Dendritic cell treated with granulocyte-macrophage colony-stimulating factor and Interleukin-4, amounts not matched to agents 40 ng/mL and 50 ng/mL, for 4 days (primary cell): ENCODE results near the gene ABCG4.
A peak's percentile ranks its signal among the peaks of the same experiment; 100 is the strongest.
"Not testable (repeated sequence)": the region's sequence is repeated elsewhere in the genome, so short reads cannot be mapped to it uniquely, and the experiment has no call there.

Experiments
- H3K27ac Mint-ChIP-seq: one replicate; pipeline ENCODE4 v1.8.0; 2022; ENCODE audit warnings: mild to moderate bottlenecking, mixed read lengths
- H3K27me3 Mint-ChIP-seq: one replicate; pipeline ENCODE4 v1.8.0; 2022; ENCODE audit warnings: mild to moderate bottlenecking, mixed read lengths
- H3K36me3 Mint-ChIP-seq: one replicate; pipeline ENCODE4 v1.8.0; 2022; ENCODE audit warnings: low read depth, mixed read lengths
- H3K4me1 Mint-ChIP-seq: one replicate; pipeline ENCODE4 v1.8.0; 2022; ENCODE audit warnings: low read depth, mixed read lengths
- H3K4me3 Mint-ChIP-seq: one replicate; pipeline ENCODE4 v1.8.0; 2022; ENCODE audit warnings: mild to moderate bottlenecking, moderate library complexity, mixed read lengths
- H3K9me3 Mint-ChIP-seq: one replicate; pipeline ENCODE4 v1.8.0; 2022; ENCODE audit warnings: mixed read lengths
- intact Hi-C: fragments of 100-400 bp; cut with micrococcal nuclease; formaldehyde crosslinking; loops from one replicate; pipeline ENCODE4 v1.15.0; 2022

The ABCG4 gene

DNA sequence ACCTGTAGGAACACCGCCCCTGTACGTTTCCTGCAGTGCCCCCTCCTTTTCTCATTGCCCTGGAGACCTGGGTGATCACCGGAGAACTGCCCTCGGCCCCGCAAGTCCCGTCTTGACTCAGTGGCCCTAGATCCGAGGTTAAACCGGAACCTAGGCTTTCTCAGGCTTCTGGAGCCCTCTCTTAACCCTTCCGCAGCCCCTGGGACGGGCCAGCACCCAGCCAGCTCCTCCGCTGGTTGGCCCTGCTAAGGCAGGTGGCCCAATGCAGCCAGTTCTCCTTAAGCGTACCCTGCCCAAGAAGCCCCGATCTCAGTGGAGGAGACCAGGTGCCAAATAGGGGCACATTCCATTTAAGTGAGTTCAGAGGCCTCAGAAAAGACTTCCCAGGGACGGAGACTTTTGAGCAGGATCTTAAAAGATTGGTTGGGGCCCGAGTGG, 20.4 kb downstream of the ABCG4 start:
- H3K36me3 Mint-ChIP-seq = peaks cover 12% of the 10 kb centered on the region
- intact Hi-C loops = loop anchor here (2.0 kb wide), 1 partner anchor 28 kb away; no protein-coding TSS in a partner anchor

DNA sequence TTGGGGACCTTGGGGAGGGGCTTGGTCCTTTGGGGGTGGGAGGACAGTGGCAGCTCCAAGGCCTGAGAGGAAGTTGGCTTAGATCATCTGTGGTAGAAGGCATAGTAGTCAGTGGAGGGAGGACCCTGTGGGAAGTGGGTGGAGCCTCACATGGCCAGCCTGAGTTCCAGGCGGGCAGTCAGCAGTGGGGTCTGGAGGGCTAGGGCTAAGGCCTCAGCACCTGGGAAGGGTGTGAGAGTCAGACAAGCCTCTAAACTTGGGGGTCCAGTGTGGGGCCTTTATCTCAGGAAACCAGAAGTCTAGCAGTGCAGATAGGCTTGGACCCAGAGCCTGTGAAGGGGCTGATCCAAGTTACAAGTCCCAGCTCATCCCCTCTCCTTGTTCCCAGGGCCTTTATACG, 23.7 kb downstream of the ABCG4 start:
- Mint-ChIP-seq H3K4me3 (no peak overlapping the region), H3K36me3 (peaks cover 30% of the 10 kb centered on the region), H3K27me3 (no peaks in the 10 kb centered on the region), H3K4me1 (peaks cover 40% of the 10 kb centered on the region), H3K9me3 (no peaks in the 10 kb centered on the region), H3K27ac (peak overlapping the region; percentile 72)
- intact Hi-C loops = no loop called here

More for the DNA sequence above, 20.4 kb downstream of the ABCG4 start:
- peak overlapping the region; percentile 88 for H3K4me3 Mint-ChIP-seq
- no peaks in the 10 kb centered on the region for H3K27me3 Mint-ChIP-seq
- peaks cover 35% of the 10 kb centered on the region for H3K4me1 Mint-ChIP-seq
- no peaks in the 10 kb centered on the region for H3K9me3 Mint-ChIP-seq
- H3K27ac Mint-ChIP-seq = peak overlapping the region; percentile 88

DNA sequence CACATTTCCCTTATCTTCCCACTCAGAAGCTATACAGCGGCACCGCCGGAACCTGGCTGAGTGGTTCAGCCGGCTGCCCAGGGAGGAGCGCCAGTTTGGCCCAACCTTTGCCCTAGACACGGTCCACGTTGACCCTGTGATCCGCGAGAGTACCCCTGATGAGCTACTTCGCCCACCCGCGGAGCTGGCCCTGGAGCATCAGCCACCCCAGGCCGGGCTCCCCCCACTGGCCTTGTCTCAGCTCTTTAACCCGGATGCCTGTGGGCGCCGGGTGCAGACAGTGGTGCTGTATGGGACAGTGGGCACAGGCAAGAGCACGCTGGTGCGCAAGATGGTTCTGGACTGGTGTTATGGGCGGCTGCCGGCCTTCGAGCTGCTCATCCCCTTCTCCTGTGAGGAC, 24.6 kb downstream of the ABCG4 start:
- Mint-ChIP-seq H3K4me3 (no peak overlapping the region), H3K36me3 (peaks cover 34% of the 10 kb centered on the region), H3K27me3 (no peaks in the 10 kb centered on the region), H3K27ac (no peak overlapping the region), H3K4me1 (peaks cover 39% of the 10 kb centered on the region), H3K9me3 (no peaks in the 10 kb centered on the region)
- intact Hi-C loops = no loop called here

DNA sequence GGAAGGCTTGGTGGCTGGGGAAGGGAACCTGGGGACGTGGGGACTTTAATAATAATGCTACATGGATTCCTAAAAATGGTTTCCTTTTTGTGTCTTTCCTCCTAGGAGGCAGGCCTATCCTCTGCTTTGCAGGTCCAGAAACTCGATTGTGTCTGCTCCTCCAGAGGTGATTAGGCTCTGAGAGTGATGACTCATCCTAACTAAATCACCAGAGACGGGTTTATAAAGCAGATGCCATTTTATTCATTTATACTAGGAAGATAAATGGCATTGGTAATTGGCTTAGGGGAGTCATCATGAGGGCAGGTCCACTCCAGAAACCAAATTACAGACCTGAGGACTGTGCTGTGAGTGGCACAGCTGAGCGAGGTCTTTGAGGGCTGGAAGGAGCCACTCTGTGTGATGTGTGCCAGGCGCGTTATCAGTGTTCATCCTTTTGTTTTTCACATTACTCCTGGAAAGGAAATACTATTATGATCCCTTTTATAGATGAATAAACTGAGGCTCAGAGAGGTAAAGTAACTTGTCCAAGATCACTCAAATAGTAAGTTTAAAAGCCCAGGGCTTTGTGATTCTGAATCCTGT, 26.7 kb downstream of the ABCG4 start:
- H3K4me3 Mint-ChIP-seq = no peak overlapping the region
- H3K27me3 Mint-ChIP-seq = no peaks in the 10 kb centered on the region
- H3K9me3 Mint-ChIP-seq = no peaks in the 10 kb centered on the region
- peaks cover 48% of the 10 kb centered on the region for H3K36me3 Mint-ChIP-seq
- intact Hi-C loops = no loop called here
- H3K27ac Mint-ChIP-seq = no peak overlapping the region
- H3K4me1 Mint-ChIP-seq = peaks cover 30% of the 10 kb centered on the region

DNA sequence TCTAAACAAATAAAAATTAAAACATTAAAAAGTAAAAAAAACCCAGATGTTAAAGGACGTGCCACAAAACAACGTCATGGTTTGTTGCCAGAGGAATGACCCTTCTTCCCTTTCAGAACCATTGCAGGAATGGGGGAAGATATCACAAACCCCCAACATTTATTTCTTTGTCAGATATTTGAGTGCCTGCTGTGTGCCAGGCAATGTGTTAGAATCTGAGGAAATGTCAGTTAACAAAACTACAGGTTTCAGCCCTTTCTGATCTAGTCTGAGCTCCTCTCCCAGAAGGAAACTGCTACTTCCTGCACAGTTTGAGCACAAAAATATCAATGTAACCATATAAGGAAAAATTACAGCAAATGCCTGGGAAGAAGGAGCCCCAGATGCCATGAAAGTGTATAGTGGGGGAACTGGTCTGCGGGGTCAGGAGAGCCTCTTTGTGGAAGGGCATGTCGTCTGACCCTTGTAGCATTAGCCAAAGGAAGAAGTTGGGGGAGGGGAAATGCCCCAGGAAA, 29.4 kb downstream of the ABCG4 start:
- intact Hi-C loops = no loop called here
- peaks cover 64% of the 10 kb centered on the region for H3K36me3 Mint-ChIP-seq
- H3K27ac Mint-ChIP-seq = no peak overlapping the region

DNA sequence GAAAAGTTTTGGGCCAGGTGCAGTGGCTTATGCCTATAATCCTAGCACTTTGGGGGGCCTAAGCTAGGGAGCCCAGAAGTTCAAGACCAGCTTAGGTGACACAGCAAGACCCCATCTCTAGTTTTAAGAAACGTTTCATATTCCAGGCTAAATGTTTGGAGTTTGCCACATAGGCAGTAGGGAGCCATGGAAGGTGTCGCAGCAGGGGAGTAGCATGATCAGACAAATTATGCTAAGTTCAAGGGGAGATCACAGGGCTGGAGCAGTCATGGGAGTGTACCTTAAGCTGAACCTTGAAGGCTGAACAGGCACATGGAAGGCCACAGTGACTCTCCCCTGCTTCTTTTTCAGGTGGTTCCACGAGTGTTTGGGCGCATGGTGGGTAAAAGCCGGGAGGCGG, 30.5 kb downstream of the ABCG4 start:
- Mint-ChIP-seq H3K9me3 (no peaks in the 10 kb centered on the region), H3K4me1 (peaks cover 26% of the 10 kb centered on the region), H3K4me3 (no peak overlapping the region), H3K27me3 (no peaks in the 10 kb centered on the region), H3K27ac (no peak overlapping the region), H3K36me3 (peaks cover 64% of the 10 kb centered on the region)
- intact Hi-C loops = no loop called here

More for the DNA sequence above, 29.4 kb downstream of the ABCG4 start:
- H3K27me3 Mint-ChIP-seq = no peaks in the 10 kb centered on the region
- H3K4me3 Mint-ChIP-seq = no peak overlapping the region
- H3K4me1 Mint-ChIP-seq = peaks cover 29% of the 10 kb centered on the region
- no peaks in the 10 kb centered on the region for H3K9me3 Mint-ChIP-seq

DNA sequence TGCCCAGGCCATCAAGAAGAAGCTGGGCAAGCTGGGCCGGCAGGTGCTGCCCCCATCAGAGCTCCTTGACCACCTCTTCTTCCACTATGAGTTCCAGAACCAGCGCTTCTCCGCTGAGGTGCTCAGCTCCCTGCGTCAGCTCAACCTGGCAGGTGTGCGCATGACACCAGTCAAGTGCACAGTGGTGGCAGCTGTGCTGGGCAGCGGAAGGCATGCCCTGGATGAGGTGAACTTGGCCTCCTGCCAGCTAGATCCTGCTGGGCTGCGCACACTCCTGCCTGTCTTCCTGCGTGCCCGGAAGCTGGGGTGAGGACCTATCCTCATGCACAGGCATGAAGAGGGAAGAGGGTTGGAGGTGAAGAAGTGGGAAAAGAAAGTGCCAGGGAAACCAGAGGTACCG, 31.1 kb downstream of the ABCG4 start:
- Mint-ChIP-seq H3K4me3 (no peak overlapping the region), H3K27ac (no peak overlapping the region), H3K36me3 (peaks cover 58% of the 10 kb centered on the region), H3K27me3 (no peaks in the 10 kb centered on the region), H3K9me3 (no peaks in the 10 kb centered on the region), H3K4me1 (peaks cover 24% of the 10 kb centered on the region)
- intact Hi-C loops = no loop called here

DNA sequence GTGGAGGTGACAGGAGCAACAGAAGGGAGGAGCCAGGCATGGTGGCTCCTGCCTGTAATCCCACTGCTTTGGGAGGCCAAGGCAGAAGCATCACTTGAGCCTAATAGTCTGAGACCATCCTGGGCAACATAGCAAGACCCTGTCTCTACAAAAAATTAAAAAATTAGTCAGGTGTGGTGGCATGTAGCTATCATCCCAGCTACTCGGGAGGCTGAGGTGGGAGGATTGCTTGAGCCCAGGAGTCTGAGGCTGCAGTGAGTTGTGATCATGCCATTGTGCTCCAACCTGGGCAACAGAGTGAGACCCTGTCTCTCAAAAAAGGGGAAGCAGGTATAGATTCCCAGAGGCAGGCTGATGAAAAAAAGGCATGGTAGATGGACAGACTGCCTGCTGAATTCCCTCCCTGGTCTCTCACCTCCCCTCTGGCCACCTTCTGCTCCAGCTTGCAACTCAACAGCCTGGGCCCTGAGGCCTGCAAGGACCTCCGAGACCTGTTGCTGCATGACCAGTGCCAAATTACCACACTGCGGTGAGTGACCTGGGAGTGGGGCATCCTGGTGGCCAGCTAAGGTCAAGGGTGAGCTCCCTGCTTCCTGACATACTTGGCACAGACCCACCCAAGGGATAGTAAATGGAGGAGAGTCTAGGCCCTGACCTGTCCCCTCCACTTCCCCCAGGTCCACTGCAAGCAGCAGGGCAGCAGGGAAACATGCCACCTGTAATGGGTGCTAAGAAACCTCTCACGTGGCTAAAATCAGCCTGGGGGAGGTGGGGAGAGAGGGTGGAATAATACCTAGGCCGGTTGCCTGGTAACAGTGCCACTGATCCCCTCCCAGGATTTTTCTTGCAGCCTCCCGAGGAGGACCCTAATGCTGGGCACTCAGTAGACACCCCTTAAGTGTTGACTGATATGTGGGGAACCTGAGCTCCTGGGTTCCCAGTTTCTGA, 32.2 kb downstream of the ABCG4 start:
- H3K4me1 Mint-ChIP-seq = peaks cover 20% of the 10 kb centered on the region
- peaks cover under 1% of the 10 kb centered on the region for H3K27me3 Mint-ChIP-seq
- H3K27ac Mint-ChIP-seq = no peak overlapping the region
- intact Hi-C loops = no loop called here
- peaks cover 51% of the 10 kb centered on the region for H3K36me3 Mint-ChIP-seq
- H3K9me3 Mint-ChIP-seq = no peaks in the 10 kb centered on the region
- no peak overlapping the region for H3K4me3 Mint-ChIP-seq

DNA sequence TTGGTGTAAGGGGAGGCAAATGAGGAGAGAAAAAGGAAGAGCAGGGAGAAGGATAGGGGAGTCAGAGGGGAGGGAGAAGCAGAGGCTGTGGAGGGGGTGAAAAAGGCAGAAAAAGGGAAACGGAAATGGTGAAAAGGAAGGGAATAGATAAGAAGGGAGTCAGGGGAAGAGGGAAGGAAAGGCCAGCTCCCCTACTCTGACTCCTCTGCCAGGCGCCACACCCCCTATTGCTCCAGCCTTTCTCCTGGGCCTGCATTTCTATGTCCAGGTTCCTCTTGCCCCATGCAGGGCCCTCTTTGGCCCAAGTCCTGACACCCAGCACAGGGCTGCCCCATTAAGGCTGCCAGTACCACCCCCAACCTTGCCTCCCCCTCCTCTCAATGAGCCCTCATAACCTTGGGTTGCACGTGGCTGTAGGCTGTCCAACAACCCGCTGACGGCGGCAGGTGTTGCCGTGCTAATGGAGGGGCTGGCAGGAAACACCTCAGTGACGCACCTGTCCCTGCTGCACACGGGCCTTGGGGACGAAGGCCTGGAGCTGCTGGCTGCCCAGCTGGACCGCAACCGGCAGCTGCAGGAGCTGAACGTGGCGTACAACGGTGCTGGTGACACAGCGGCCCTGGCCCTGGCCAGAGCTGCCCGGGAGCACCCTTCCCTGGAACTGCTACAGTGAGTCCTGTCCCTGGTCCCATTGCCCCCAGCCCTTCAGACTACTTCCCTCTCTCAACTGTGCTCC, 33.0 kb downstream of the ABCG4 start:
- Mint-ChIP-seq H3K36me3 (peaks cover 51% of the 10 kb centered on the region), H3K27me3 (peaks cover 3% of the 10 kb centered on the region), H3K27ac (no peak overlapping the region), H3K4me1 (peaks cover 20% of the 10 kb centered on the region), H3K9me3 (no peaks in the 10 kb centered on the region), H3K4me3 (no peak overlapping the region)
- intact Hi-C loops = no loop called here

DNA sequence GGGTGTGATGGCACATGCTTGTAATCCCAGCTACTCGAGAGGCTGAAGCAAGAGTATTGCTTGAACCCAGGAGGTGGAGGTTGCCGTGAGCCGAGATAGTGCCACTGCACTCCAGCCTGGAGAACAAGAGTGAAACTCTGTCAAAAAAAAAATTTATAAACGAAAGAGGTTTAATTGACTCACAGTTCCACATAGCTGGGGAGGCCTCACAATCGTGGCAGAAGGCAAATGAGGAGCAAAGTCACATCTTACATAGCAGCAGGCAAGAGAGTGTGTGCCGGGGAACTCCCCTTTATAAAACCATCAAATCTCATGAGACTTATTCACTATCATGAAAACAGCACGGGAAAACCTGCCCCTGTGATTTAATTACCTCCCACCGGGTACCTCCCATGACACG, 35.5 kb downstream of the ABCG4 start:
- Mint-ChIP-seq H3K4me1 (peaks cover 13% of the 10 kb centered on the region), H3K36me3 (peaks cover 40% of the 10 kb centered on the region)
- H3K27ac Mint-ChIP-seq, H3K4me3 Mint-ChIP-seq, intact Hi-C loops, H3K27me3 Mint-ChIP-seq, H3K9me3 Mint-ChIP-seq: not testable (repeated sequence)

DNA sequence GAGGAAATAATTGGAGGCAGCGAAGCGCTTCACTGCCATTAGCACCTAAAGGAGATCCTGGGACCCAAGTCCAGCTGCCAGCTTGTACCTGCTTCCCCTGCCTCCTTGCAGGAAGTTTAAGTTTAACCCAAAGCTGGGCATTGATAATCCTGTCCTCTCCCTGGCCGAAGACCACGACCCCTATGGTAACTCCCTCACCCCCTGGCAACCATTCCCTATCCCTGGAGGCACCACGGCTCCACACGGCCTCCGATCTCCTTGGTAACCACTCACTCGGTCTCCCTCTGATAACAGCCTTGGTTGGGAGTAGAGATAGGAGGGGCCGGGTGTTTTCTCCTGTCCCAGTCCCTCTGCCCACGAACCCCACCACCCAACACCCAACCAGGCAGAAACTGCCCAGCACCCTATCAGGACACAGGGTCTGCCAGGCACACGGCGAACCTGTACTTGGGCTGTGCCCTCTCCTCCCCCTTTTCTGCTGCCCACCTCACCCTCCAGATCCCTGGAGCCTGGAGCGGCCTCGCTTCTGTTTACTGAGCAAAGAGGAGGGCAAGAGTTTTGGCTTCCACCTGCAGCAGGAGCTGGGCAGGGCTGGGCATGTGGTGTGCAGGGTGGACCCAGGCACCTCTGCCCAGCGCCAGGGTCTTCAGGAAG, 37.3 kb downstream of the ABCG4 start:
- H3K27ac Mint-ChIP-seq = no peak overlapping the region
- H3K4me3 Mint-ChIP-seq = no peak overlapping the region
- intact Hi-C loops = no loop called here
- peaks cover 3% of the 10 kb centered on the region for H3K27me3 Mint-ChIP-seq
- no peaks in the 10 kb centered on the region for H3K9me3 Mint-ChIP-seq
- peaks cover 13% of the 10 kb centered on the region for H3K4me1 Mint-ChIP-seq
- H3K36me3 Mint-ChIP-seq = peaks cover 23% of the 10 kb centered on the region

DNA sequence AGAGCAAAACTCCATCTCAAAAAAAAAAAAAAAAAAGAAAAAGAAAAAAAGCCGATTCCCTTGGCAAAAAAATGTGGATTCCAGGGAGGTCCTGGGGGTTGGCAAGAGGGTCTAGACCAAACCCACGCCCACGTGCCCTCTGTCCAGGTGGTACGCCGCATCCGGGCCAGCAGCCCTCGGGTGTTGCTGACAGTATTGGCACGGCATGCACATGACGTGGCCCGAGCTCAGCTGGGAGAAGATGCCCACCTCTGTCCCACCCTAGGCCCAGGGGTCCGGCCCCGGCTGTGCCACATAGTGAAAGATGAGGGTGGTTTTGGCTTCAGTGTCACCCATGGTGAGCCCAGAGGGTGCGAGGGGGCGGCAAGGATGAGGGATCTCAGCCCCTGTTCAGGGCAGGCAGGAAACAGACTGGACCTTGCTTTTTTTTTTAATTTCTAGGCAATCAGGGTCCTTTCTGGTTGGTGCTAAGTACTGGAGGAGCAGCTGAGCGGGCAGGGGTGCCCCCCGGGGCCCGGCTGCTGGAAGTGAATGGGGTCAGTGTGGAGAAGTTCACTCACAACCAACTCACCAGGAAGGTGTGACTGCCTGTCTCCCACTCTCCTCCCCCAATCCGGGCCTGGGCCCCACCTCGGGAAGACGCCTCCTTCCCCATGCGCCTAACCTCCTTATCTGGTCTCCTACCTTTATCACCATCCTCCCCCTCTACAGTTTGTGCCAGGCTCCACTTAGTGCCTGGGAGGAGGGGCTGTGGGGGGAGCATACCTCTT, 38.5 kb downstream of the ABCG4 start:
- no peak overlapping the region for H3K4me3 Mint-ChIP-seq
- intact Hi-C loops = no loop called here
- H3K27ac Mint-ChIP-seq = no peak overlapping the region
- H3K36me3 Mint-ChIP-seq = peaks cover 20% of the 10 kb centered on the region
- H3K27me3 Mint-ChIP-seq = peaks cover 3% of the 10 kb centered on the region
- H3K4me1 Mint-ChIP-seq = peaks cover 10% of the 10 kb centered on the region
- H3K9me3 Mint-ChIP-seq = no peaks in the 10 kb centered on the region

DNA sequence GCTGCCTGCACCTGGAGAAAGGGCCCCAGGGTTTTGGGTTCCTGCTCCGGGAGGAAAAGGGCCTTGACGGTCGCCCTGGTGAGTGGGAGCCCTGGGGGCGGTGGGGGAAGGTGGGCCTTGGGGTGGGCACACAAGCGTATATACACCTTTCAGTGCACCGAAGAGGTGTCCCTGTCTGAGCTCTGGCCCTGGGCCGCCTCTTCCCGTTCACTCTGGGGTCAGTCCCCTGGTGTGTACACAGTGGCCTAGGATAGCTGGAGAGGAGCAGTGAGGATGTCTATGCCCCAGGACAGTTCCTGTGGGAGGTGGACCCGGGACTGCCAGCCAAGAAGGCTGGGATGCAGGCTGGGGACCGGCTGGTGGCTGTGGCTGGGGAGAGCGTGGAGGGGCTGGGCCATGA, 39.2 kb downstream of the ABCG4 start:
- peaks cover 3% of the 10 kb centered on the region for H3K27me3 Mint-ChIP-seq
- H3K9me3 Mint-ChIP-seq = no peaks in the 10 kb centered on the region
- no peak overlapping the region for H3K27ac Mint-ChIP-seq
- peaks cover 13% of the 10 kb centered on the region for H3K36me3 Mint-ChIP-seq
- H3K4me3 Mint-ChIP-seq = no peak overlapping the region
- H3K4me1 Mint-ChIP-seq = peaks cover 16% of the 10 kb centered on the region
- intact Hi-C loops = no loop called here
